Left kidney (tissue), 2 donors: ENCODE measurements around the gene GMCL2. TPM values are rescaled to one million over a fixed set of nuclear protein-coding genes. Genes with fewer than 3 reads are reported as not detected.

Experiments used
- DNase-seq: peaks from one replicate; pipeline ENCODE4 v3.0.0-alpha.2; 2013
- polyA plus RNA-seq: library from polyadenylated mRNA; unstranded; fragments of 120-200 nt; gene quantifications from one replicate; pipeline ENCODE4 v1.2.1, GENCODE V29; 2013; ENCODE audit not compliant: insufficient read length

GMCL2 gene
- polyA plus RNA-seq, 1 donor: not detected

GRCh38 chr5:178221853-178222252 is 34.7 kb upstream of the GMCL2 start:
- no peak for DNase-seq

GRCh38 chr5:178221282-178221681 is 34.1 kb upstream of the GMCL2 start:
- no peak for DNase-seq

GRCh38 chr5:178218827-178219226 is 31.7 kb upstream of the GMCL2 start:
- no peak for DNase-seq

- DNase-seq: no peak
Measured at GRCh38 chr5:178218237-178218776, 31.1 kb upstream of the GMCL2 start.

GRCh38 chr5:178216779-178217178 is 29.6 kb upstream of the GMCL2 start:
- DNase-seq: no peak

- DNase-seq: no peak
Measured at GRCh38 chr5:178216088-178216534, 28.9 kb upstream of the GMCL2 start.

- no peak for DNase-seq
Measured at GRCh38 chr5:178215280-178216002, 28.3 kb upstream of the GMCL2 start.

GRCh38 chr5:178214160-178214803 is 27.1 kb upstream of the GMCL2 start:
- no peak for DNase-seq

- no peak for DNase-seq
Measured at GRCh38 chr5:178213748-178214151, 26.6 kb upstream of the GMCL2 start.

GRCh38 chr5:178213003-178213461 is 25.9 kb upstream of the GMCL2 start:
- DNase-seq: no peak

- no peak for DNase-seq
Measured at GRCh38 chr5:178212241-178213002, 25.3 kb upstream of the GMCL2 start.

GRCh38 chr5:178211095-178212048 is 24.2 kb upstream of the GMCL2 start:
- DNase-seq: no peak

- DNase-seq: no peak
Measured at GRCh38 chr5:178210686-178211085, 23.5 kb upstream of the GMCL2 start.

- no peak for DNase-seq
Measured at GRCh38 chr5:178210073-178210535, 22.9 kb upstream of the GMCL2 start.

GRCh38 chr5:178209334-178210072 is 22.3 kb upstream of the GMCL2 start:
- DNase-seq: no peak

GRCh38 chr5:178208540-178209227 is 21.5 kb upstream of the GMCL2 start:
- no peak for DNase-seq

- no peak for DNase-seq
Measured at GRCh38 chr5:178207917-178208280, 20.7 kb upstream of the GMCL2 start.

GRCh38 chr5:178207183-178207916 is 20.2 kb upstream of the GMCL2 start:
- DNase-seq: no peak
